RPMI8226 (cell line): Measurements from ENCODE around the gene NUDT3.
A peak's percentile ranks its signal among the peaks of the same experiment; 100 is the strongest.
"Not testable (repeated sequence)": the region's sequence is repeated elsewhere in the genome, so short reads cannot be mapped to it uniquely, and the experiment has no call there.

ENCODE experiments used
- DNase-seq: peaks from one replicate; pipeline ENCODE4 v3.0.0-alpha.2; 2015

NUDT3 gene

GRCh38 chr6:34392497-34393190 is at the start of gene NUDT3:
NUDT3 (minus strand) TSS chr6:34392669; CDS start chr6:34392362, 307 bp downstream.
- peak; percentile 97 for DNase-seq

DNA sequence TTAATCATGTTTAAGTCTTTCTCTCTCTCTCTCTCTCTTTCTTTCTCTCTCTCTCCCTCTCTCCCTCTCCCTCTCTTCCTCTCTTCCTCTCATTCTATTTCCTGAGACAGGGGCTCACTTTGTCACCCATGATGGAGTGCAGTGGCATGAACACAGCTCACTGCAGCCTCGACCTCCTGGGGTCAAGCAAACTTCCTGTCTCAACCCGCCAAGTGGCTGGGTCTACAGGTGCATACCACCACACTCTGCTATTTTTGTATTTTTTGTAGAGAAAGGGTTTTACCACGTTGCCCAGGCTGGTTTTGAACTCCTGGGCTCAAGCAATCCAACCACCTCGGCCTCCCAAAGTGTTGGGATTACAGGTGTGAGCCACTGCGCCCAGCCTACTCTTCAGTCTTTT is 49.1 kb upstream of the NUDT3 start:
- DNase-seq, result no peak

DNA sequence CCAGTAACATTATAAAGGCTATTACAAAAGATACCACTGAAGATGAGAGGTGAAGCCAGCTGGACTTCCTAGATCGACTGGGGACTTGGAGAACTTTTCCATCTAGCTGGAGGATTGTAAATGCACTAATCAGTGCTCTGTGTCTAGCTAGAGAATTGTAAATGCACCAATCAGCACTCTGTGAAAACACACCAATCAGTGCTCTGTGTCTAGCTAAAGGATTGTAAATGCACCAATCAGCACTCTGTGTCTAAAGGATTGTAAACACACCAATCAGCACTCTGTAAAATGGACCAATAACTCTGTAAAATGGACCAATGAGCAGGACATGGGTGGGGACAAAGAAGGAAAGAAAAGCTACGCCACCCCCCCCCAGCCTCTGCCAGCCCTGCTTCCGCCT is 47.0 kb upstream of the NUDT3 start:
- DNase-seq, result no peak

DNA sequence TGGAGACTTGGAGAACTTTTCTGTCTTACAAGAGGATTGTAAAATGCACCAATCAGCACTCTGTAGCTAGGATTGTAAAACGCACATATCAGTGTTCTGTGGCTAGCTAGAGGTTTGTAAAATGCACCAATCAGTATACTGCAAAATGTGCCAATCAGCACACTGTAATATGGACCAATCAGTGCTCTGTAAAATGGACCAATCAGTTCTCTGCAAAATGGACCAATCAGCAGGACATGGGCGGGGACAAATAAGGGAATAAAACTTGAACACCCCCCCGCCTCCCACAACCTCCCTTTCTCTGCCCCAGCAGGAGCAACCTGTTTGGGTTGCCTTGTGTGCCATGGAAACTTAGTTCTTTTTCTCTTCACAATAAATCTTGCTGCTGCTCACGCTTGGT is 46.2 kb upstream of the NUDT3 start:
- no peak for DNase-seq

- DNase-seq, result no peak
These were observed 45.1 kb upstream of the NUDT3 start for GRCh38 chr6:34437644-34437970.

DNA sequence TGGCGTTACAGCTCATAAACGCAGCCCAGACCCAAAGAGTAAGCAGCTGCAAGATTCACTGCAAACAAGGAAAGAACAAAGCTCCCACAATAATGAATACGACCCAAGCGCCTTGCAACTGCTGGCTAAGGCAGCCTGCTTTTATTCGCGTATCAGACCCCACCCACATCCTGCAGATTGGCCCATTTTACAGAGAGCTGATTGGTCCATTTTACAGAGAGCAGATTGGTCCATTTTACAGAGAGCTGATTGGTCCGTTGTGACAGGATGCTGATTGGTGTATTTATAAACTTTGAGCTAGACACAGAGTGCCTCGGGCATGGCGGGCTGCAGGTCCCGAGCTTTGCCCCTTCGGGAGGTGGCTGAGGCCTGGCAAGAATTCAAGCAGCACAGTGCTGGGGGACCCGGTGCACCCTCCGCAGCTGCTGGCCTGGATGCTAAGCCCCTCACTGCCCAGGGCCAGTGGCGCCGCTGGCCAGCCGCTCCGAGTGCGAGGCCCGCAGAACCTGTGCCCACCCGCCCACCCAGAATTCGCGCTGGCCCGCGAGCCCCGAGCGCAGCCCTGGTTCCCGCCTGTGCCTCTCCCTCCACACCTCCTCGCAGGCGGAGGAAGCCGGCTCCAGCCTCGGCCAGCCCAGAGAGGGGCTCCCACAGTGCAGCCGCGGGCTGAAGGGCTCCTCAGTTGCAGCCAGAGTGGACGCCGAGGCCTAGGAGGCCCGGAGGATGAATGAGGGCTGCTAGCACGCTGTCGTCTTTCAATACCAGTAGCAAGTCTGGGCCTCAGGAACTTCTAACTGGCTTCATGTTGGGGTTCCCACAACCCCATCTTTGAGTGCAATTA is 44.6 kb upstream of the NUDT3 start:
- DNase-seq, result no peak

DNA sequence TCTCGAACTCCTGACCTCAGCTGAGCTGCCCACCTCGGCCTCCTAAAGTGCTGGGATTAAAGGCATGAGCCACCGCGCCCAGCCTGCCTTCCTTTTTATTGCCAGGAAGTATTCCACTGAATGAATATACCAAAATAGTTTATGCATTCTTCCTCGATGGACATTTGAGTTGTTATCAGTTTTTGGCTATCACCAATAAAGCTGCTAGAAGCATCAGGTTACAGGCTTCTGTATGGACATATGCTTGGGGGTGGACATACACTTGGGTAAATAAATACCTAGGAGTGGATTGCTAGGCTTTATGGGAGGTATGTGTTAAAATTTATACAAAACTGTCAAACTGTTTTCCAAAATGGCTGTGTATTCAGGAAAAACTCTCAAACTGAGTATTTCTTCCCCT is 43.4 kb upstream of the NUDT3 start:
- no peak for DNase-seq

GRCh38 chr6:34425498-34426410 is 33.3 kb upstream of the NUDT3 start, which contains the start of gene RPS10:
RPS10 (minus strand) TSS chr6:34426069; CDS start chr6:34425221, 848 bp downstream.
- DNase-seq, result peak; percentile 95

DNA sequence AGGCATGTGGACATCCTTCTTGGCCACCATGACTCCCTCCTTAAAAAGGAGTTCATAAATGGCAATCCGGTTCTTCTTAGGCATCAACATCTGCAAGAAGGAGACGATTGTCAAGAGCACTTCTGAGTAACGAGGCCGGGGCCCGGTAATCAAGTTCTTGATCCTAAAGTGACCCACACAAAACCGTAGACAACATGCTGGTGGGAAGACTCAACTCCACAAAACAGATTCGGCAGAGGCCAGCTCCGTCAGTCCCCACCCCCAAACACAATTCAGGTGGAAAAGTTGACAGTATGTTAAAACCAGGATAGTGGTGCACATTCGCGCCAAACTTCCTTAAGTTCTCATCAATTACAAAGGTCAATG is 32.6 kb upstream of the NUDT3 start:
- DNase-seq, result peak; percentile 17

DNA sequence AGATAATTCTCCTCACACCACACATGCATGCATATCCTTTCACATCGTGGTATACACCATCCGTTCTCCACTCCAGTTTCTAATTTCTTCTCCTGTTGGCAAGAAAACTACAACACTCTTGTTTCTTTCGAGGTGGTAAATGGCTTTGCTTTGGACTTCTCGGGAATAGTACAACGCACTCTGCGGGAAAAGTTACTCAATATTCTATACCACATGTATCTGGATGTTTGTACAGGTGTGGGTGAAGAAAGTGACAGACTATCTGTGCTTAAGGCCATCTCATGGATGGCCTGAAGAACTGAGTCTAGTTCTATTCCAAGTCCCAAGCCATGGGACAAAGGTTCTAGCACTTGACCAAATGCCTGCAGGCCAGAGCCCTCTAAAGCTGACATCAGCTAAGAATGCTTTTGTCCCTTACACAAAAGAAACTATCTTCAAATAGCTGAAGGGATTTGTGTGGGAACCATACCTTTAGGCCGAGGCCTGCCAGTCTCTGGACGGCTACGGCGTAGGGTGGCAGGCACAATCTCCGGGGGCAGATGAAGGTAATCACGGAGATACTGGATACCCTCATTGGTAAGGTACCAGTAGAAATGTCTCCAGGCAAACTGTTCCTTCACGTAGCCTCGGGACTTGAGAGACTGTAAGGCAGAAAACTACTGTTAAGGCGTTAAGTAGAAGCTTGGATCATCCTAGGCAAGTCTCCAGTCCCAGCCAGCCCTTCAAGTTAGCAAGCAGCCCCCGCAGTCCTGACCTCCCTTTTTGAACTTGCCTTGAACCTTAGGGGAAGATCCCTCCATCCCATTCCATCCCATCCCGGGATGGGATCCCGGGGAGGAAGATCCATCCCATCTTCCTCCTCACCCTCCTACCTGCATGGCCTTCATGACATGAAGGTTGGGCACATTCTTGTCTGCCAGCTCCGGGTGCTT is 32.0 kb upstream of the NUDT3 start:
- DNase-seq, result no peak

- DNase-seq, result no peak
These were observed 30.8 kb upstream of the NUDT3 start for GRCh38 chr6:34423254-34423653.

GRCh38 chr6:34418367-34418766 is 25.9 kb upstream of the NUDT3 start:
- no peak for DNase-seq

DNA sequence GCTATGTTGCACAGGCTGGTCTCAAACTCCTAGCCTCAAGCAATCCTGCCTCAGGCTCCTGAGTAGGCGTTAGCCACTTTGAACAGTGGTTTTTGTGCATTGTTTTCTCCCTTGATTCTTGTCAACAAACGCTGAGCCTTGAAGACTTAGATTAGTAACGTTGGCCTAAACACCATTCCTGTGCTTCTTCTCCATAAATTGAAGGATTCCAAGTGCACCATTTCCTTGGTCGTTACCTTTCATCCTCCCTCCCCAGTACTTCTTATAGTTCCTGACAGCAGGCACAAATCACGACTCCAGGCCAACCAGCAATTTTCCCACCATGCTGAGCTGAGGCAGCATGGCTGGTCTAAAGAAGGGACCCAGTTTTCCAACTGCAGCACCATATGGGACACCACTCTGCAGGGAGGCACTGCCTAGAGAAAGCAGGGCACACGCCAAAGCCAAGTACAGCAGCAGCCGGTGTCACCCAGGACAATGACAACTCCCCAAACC is 24.5 kb upstream of the NUDT3 start:
- DNase-seq, result no peak

- DNase-seq, result peak; percentile 55
These were observed 22.8 kb upstream of the NUDT3 start for GRCh38 chr6:34414999-34415858.

DNA sequence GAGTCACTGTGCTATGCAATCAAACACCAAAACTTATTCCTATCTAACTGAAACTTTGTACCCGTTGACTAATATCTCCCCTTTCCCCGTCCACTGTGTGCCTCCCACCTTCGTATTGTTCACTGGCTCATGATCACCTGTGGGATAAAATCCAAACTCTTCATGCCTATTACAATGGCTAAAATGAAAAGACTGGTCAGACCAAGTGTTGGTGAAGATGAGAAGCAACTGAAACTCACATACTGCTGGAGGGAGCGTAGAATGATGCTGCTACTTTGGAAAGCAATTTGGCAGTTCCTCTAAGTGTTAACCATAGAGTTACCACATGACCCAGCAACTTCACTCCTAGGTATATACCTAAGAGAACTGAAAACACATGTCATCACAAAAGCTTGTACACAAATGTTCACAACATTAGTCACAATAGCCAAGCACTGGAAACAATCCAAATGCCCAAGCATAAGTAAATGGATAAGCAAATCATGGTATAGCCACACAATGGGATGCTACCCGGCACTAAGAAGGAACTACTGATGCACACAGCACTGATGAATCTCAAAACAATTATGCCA is 20.3 kb upstream of the NUDT3 start:
- DNase-seq, result no peak

DNA sequence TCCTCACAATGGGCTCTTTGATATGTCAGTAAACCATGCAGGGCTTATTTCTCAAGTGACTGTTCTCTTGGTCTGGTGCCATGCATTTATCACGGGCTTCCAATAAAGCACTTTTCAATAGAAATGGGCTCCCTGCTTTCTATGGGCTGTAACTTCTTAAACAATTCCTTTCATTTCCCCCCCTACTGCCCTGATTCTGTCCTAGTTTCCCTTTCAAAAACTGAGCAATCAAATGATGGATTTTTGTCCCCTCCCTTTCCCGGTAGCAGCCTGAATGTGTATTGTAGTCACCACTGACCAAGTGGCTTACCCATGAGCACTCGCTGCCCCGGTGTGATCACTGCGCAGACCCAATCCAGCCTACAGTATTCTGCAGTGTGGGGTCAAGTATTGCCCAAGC is 19.5 kb upstream of the NUDT3 start:
- DNase-seq, result no peak

- DNase-seq, result not testable (repeated sequence)
These were observed 15.4 kb upstream of the NUDT3 start for GRCh38 chr6:34407915-34408314.

GRCh38 chr6:34396518-34396917 is 4.0 kb upstream of the NUDT3 start:
- no peak for DNase-seq

DNA sequence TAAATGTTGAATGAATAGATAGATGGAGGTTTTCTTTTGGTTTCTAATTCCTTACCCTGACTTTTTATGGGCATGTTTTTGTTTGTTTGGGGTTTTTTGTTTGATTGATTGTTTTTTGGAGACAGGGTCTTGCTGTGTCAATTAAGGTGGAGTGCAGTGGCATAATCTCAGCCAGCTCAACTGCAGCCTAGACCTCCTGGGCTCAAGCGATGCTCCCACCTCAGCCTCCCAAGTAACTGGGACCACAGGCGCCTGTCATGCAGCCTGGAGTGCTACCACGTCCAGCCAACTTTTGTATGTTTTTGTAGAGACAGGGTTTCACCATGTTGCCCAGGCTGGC is 1.5 kb upstream of the NUDT3 start:
- DNase-seq, result no peak

GRCh38 chr6:34393191-34393965 is 909 bp upstream of the NUDT3 start:
- no peak for DNase-seq
